Mucosa of gallbladder (tissue), 1 donor: ENCODE measurements around the gene PCNX1. TPM values are rescaled to one million over a fixed set of nuclear protein-coding genes. Genes with fewer than 3 reads are reported as not detected.
"Not testable (repeated sequence)": the region's sequence is repeated elsewhere in the genome, so short reads cannot be mapped to it uniquely, and the experiment has no call there.

Experiments
- DNase-seq: peaks from one replicate; pipeline ENCODE4 v3.0.0-alpha.2; 2020; ENCODE audit warnings: low spot score
- total RNA-seq: library from RNA; stranded (reverse); gene quantifications from one replicate; pipeline ENCODE4 v1.2.1, GENCODE V29; 2021
- donor health status: DM: no; HTN: no; CAD: no.

PCNX1 gene
- total RNA-seq, 1 donor from 2014 or later = 42.6 TPM

- not testable (repeated sequence) for DNase-seq
These were observed 112.7 kb downstream of the PCNX1 start for GRCh38 chr14:71019917-71020316.

DNA sequence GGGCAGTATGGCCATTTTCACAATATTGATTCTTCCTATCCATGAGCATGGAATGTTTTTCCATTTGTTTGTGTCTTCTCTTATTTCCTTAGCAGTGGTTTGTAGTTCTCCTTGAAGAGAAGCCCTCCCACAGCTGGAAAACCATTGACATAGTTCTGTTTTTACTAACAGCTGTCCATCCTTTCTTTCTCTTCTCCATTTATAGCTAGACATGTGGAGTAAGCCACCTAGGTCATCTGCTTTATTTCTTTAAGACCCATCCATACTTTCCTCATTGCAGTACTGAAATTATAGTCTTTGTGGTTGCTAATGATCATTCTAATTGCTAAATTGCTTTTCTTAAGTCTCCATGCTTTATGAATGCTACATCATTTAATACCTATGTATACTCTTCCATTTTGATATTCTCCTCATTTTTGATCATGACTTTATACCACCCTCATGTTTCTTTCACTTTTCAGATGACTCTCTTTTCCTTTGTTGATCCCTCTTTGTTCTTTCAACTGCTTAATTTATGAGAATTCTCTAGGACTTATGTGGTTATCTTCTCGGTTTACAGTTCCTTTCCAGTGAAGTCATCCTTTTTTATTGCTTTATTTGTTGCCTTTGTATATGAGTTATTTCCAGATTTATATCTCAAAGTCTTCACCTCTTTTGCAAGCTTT lies 114.2 kb downstream of the PCNX1 start:
- no peak for DNase-seq

- DNase-seq = no peak
These were observed 115.0 kb downstream of the PCNX1 start for GRCh38 chr14:71022012-71022869.

DNA sequence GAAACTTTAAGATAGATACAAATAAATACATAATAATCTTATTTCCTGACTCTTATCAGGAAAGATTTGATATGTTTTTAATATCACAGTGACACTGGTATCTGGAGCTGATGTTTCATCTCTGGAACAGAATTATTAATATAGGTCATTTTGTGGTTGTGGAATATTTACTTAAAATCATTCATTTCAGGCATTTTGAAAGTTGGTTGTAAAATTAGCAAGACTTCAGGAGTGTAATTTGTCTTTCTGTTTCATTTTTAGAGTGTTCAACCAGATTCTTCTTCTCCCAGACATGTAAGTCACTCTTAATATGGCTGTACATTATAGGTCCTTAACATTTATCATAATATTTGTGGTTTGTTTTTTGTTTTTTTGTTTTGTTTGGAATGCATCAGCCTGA lies 115.7 kb downstream of the PCNX1 start:
- no peak for DNase-seq

DNA sequence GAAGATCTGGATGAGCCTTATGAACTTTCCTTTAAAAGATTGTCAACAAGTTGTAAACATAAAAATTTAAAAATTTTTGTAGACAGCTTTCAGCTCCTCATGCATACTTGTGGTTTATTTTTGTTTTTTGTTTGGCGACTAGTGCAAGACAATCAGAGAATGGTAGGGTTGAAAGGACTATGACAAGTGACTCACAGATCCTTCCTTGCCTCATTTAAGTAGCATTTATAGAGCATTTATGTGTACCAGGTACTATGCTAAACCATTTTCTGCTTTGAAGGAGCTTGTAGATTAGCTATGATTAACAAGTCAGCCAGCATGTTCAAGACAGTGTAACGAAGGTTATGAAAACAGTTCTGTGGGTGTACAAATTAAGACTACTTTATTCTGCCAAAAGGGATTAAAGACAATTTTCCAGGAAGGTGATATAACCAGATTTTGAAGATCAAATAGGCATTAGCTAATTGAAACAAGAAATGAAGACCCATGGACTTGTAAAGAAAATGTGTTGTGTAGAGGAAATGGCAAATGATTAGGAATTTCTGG lies 122.0 kb downstream of the PCNX1 start:
- no peak for DNase-seq

- DNase-seq = no peak
These were observed 123.7 kb downstream of the PCNX1 start for GRCh38 chr14:71031000-71031399.

DNA sequence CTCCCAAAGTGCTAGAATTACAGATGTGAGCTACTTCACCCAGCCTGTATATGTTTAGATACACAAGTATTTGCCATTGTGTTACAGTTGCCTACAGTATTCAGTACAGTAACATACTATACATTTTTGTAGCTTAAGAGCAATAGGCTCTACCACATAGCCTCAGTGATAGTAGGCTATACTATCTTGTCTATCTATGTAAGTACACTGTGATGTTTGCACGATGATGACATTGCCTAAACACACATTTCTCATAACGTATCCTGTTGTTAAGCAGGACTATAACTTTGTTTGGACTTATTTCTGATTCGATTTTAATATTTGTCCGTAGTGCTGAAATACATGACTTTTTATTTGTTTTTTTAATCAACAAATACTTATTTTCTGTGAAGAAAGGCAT lies 129.2 kb downstream of the PCNX1 start:
- DNase-seq = no peak

GRCh38 chr14:71048393-71048792 lies 141.1 kb downstream of the PCNX1 start:
- no peak for DNase-seq

DNA sequence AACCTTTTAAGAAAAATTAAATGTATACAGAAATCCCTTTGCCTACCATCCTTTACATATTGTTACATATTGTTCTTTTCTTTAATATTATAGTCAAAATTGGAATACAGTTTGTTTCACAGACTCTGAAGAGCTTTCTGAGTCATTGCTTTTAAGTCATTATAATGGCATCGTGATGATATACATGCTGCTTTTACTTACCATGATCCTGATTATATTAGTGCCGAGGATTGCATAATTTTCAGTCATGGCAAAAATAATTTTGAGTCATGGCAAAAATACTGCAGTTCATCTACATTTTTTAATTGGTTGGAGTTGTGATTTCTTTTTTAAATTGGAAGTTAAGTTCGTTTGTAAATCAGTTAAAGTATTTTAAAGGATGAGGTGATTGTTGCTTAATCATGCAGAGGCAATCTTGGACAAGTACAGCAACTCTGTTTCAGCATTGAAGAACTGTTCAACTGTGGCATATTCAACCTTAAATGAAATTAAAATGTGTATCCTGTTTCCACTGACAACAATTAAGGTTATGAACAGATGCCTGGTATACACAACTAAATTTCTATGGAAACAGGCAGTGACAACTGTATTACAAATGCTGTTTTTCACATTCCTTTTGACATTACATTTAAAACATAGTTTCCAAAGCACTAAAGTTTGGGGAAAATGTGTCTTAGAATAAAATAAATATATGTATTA lies 142.3 kb downstream of the PCNX1 start:
- DNase-seq = no peak

- no peak for DNase-seq
These were observed 143.1 kb downstream of the PCNX1 start for GRCh38 chr14:71050227-71050823.

- DNase-seq = no peak
These were observed 147.4 kb downstream of the PCNX1 start for GRCh38 chr14:71054706-71055105.

DNA sequence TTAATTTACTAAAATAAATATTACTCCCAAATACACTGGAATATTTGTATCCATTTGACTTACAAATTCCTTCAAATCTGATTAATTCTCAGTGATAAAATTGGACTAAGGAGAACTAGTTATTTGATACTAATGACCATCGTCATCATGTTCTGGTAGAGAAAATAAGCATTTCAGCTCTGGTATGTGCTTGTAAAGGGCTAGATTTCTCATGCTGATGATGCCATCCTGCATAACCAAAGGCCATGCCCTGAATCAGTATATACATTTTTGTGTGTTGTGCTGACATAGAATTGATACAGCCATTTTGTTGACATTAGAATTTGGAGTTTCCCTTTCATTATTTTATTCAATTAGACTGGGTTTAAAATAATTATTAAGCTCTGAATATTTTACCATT lies 148.9 kb downstream of the PCNX1 start:
- DNase-seq = no peak

- no peak for DNase-seq
These were observed 153.0 kb downstream of the PCNX1 start for GRCh38 chr14:71060274-71060673.

- DNase-seq = no peak
These were observed 153.7 kb downstream of the PCNX1 start for GRCh38 chr14:71060825-71061455.

- DNase-seq = no peak
These were observed 154.2 kb downstream of the PCNX1 start for GRCh38 chr14:71061458-71061857.

DNA sequence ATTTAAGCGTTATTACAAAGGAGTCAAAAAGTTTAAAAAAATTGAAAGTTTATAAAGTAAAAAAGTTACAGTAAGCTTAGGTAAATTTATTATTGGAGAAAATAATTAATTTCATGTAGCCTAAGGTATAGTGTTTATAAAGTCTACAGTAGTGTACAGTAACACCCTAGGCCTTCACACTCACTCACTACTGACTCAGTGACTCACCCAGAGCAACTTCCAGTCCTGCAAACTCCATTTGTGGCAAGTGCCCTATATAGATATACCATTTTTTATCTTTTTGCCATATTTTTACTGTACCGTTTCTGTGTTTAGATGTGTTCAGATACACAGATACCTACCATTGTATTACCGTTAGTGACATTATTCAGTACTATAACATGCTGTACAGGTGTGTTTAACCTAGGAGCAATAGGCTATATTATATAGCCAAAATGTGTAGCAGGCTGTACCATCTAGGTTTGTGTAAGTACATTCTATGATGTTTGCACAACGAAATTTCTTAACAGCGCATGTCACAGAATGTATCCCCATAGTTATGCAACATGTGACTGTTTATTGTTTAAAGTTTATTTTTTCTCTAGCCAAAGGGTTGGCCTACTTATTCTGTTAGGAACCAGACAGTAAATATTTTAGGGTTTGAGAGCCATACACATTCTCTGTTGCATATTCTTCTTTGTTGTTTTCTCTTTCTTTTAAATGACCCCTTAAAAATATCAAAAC lies 155.5 kb downstream of the PCNX1 start:
- no peak for DNase-seq

DNA sequence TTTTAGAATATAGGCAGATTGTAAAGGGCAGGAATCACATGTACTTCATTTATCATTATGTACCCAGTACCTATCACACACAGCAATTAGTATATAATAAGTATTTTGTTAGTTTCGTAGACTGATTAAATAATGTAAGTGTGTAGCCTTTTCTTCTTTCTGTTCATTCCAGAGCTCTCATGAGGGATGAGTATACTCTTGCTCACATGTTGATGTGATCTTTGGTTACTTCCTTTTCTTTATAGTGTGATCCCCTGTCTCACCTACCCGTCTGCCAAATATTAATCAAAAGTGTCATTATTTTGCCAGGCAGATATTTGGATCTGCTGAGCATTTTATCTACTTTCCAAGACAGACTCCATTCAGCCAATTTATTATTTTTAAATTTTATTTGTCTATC lies 156.1 kb downstream of the PCNX1 start:
- no peak for DNase-seq

- not testable (repeated sequence) for DNase-seq
These were observed 157.5 kb downstream of the PCNX1 start for GRCh38 chr14:71064747-71065146.

DNA sequence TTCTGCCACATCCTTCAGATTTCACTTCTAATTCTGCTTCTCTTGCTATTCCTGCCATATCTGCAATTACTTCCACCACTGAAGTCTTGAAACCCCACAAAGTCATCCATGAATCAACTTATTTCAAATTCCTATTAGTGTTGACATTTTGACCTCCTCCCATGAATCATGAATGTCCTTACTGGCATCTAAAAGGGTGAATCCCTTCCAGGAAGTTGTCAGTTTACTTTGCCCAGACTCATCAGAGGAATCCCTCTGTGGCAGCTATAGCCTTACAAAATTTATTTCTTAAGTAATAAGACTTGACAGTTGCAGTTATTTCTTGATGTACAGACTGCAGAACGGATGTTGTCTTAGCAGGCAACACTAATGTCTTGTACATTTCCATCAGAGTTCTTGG lies 162.9 kb downstream of the PCNX1 start:
- DNase-seq = no peak

DNA sequence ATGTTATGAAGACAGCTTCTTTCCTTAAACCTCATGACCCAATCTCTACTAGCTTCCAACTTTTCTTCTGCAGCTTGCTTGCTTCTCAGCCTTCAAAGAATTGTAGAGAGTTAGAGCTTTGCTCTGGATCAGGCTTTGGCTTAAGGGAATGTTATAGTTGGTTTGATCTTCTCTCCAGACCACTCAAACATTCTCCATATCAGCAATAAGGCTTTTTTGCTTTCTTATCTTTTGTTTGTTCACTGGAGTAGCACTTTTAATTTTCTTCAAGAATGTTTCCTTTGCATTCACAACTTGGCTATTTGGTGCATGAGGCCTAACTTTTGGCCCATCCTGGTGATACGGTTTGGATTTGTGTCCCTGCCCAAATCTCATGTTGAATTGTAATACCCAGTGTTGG lies 163.8 kb downstream of the PCNX1 start:
- no peak for DNase-seq
